Fibroblast of lung (primary cell): ENCODE results near the gene ZC3H7B.

Experiments
- CTCF ChIP-seq, 2 donors: IDR thresholded peaks in 1 of 2; conservative IDR thresholded peaks in 1 of 2; 1 replicate in 1 of 2; 2 replicates in 1 of 2; pipeline ENCODE4 v1.5.1; 2011 to 2012; ENCODE audit warnings: low read length in 2 of 2, control low read depth in 1 of 2, inconsistent platforms in 1 of 2, low read depth in 1 of 2, mild to moderate bottlenecking in 1 of 2
- EZH2 ChIP-seq: IDR thresholded peaks from 2 replicates; pipeline ENCODE4 v1.5.1; 2012; ENCODE audit warnings: low read length, control low read depth, mild to moderate bottlenecking; ENCODE audit errors: missing control alignments

GRCh38 chr22:41351011-41351410 lies 49.7 kb downstream of the ZC3H7B start:
- TF ChIP-seq CTCF (conservative IDR thresholded peaks at IDR 0.05 in 1 of 2, IDR thresholded peaks at IDR 0.05 in 1 of 2; ENCODE audit: low read depth in 1 of 2, low read length in 2 of 2) (no peak), EZH2 (no peak)
